Stimulated activated CD4-positive, alpha-beta T cell treated with anti-CD3 and anti-CD28 coated beads, Interleukin-12 subunit alpha, Interleukin-12 subunit beta, amount 100 ng/mL, for 48 hours (primary cell): Measurements from ENCODE around the gene DDOST.
"Not testable (repeated sequence)": the region's sequence is repeated elsewhere in the genome, so short reads cannot be mapped to it uniquely, and the experiment has no call there.

ENCODE experiments used
- DNase-seq, 3 donors: peaks; one replicate each; pipeline ENCODE4 v3.0.0-alpha.2; 2020; ENCODE audit warnings: low read depth in 2 of 3, low spot score in 1 of 3

The DDOST gene

DNA sequence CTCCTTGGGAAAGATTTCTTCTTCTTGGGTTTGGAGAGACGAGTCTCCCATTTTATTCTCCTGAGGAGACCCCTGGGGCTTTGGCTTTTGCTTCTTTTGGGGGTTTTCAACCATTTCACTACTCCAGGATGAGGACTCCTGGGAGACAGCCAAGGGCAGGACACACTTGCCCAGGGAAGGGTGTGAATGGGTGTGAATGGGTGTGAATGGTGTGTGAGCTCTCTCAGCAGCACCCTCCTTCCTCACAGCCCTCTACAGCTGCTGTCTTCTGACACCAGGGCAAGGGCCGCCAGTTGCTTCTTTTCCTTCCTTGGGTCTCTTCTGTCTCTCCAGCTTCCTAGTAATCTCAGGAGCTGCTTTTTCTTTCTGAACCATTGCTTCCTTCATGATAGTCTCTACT, 32.5 kb upstream of the DDOST start:
- no peak for DNase-seq

DNA sequence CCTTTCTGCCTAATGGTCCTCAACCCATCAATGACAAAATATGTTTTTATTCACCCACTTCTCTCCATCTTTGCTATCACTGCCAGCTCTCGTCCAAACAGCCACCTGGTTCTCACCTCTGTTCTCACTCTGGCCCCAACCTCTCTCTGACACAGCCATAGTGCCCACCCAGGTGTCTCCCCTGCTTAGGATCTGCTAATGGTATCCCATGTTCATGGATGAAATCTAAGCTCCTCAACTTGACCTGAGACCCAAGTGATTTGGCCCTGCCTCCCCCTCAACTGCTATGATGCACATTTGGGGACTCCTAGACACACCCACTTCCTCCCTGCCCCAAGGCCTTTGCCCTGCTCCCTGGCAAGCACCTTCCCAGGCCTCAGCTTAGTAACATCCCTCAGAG, 30.7 kb upstream of the DDOST start:
- DNase-seq: no peak

DNA sequence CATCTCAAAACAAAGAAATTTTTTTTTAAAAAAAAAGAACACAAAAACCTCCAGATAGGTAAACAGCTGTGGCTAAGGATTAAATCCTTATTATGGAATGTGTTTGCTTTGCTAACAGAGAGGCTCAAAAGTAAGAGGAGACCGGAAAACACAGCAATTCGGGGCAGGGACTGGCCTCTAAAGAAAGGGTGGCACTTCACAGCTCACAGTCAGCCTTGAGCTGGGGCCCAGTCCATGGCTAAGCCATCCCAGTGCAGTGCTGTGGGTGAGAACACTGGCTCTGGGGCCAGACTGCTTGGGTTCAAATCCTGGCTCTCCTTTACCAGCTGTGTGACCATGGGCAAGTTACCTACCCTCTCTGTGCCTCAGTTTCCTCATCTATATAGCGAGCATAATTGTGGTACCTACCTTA, 28.5 kb upstream of the DDOST start:
- DNase-seq: no peak

DNA sequence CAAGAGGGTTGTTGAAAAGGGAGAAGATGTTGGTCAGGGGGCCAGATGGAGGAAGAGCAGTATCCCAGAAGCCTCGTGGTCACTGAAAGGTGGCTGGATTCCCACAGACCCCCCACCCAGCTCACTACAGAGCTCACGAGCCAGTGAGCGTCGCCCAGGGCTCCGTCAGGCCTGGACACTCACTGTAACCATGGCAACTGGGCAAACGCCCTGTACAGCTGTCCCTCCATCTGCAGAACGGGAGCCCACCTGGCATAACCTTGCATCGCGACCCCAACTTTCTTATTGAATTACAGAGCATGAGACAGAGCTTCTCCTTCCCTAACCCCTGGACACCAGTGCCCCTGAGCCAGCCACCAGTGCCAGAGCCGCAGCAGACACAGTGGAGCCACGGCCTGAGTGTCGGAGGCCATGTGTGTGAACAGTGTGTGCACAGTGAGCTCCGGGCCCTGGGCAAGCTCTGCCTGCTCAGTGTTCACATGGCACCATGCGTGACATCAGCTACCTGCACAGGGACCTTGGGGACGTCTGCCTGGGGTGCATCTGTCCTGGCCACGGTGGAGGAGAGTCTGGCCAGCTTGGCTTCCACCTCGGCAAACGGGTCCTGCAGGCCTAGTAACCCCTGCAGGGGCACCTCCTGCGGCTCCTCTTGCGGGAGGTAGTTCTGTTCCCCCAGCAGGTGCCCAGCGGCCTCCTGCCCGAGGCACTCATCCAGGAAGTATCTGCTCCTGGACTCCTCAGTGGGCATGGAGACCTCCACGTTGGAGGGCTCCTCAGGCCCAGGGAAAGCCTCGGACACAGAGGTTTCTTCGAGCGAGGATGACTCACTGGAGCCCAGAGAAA, 25.9 kb upstream of the DDOST start:
- no peak for DNase-seq

DNA sequence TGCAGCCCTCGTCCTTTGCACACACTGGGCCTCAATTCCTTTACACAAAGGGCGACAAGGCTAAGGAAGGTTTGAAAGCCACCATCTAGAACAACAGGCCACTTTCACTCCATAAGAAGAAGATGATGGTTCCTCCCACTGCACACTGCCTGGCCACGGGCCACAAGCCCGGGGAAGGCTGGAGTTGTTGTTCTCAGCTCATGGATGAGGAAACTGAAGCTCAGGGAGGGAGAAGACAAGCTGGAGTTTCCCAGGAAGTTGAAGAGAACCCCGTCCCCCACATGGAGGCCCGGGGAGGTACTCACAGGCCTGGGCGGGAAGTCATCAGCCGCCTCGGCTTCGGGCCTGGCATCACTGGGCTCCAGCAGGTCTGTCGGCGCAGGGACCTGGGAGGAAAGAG, 24.6 kb upstream of the DDOST start:
- DNase-seq: no peak

DNA sequence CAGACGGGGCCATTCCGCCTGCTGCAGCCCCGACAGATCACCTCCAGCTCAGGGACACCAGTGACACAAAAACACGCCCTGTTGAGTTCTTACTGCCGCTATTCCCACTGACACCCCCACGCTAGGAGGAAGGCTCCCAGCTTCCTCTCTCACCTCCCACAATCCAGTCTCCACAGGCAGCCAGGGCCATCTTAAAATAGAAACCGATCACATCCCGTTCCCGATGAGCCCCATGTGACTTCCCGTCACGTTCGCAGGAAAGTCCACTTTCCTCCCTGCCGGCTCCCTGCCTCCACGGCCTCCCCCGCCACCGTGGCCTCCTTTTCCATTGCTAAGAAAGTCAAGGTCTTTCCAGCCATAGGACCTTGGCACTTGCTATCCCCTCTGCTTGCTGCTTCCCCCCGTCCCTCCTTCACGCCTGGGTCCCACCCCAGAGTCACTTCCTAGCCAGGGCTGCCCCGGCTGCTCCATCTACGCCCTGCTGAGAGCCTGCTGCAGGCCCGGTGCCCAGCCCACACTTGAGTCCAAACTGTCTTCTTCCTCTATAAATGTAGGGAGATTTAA, 24.0 kb upstream of the DDOST start:
- no peak for DNase-seq

DNA sequence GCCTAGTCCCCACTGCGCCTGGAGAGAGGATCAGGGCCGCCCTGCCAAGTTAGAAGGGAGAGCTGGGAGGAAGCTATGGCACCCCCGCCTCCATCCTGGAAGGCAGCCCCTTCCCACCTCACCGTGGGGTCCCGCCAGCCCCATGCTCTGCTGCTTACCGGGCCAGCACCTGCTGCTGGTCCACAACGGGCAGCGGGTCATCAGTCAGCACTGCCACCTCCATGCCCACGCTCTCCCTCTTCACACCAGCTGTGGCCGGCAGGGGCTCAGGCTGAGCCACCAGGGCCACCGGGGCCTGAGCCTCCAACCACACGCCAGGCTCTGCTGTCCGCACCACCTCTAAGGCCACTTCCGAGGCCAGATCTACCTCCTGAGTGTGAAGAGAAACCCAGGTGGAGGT, 23.5 kb upstream of the DDOST start:
- no peak for DNase-seq

DNA sequence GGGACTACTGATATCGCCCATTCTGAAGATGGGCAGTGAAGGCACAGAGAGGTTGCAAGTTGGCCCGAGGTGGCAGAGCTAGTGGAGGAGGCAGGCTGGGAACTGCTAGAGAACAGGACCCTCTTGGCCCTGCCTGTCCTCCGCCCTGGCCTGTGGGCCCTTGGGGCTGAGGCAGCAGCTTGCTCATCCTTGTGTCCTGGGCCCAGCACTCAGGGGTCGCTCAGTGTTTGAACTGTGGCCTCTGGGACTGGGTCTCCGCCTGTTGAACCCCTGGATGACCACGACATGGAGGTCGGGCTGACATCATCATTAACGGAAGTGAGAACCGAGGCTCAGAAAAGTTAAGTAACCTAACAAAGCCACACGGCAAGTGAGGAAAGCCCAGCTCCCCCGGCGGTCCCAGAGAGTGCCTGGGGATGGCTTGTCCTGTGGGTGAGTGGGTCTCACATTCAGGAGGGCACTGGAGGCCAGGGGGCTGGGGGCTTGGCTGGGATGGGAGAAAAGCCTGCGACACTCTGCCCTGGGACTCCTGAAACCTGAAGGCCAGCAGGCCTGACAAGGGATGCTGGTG, 23.0 kb upstream of the DDOST start:
- no peak for DNase-seq

DNA sequence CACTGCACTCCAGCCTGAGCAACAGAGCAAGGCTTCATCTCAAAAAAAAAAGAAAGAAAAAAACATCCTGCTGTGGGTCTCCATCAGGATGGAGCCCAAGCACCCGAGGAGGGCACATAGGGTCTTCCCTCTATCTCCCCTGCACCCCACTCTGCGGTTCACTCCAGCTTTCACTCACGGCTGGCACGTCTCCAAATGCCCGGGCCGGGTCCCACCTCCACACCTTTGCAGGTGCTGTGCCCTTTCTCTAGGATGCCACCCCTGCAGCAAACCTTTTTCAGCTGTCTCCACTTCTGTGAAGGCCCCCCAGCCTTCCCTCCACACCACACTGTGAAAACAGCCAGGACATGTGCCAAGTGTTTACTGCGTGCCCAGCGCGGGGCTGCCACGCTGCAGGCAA, 22.4 kb upstream of the DDOST start:
- DNase-seq: no peak

DNA sequence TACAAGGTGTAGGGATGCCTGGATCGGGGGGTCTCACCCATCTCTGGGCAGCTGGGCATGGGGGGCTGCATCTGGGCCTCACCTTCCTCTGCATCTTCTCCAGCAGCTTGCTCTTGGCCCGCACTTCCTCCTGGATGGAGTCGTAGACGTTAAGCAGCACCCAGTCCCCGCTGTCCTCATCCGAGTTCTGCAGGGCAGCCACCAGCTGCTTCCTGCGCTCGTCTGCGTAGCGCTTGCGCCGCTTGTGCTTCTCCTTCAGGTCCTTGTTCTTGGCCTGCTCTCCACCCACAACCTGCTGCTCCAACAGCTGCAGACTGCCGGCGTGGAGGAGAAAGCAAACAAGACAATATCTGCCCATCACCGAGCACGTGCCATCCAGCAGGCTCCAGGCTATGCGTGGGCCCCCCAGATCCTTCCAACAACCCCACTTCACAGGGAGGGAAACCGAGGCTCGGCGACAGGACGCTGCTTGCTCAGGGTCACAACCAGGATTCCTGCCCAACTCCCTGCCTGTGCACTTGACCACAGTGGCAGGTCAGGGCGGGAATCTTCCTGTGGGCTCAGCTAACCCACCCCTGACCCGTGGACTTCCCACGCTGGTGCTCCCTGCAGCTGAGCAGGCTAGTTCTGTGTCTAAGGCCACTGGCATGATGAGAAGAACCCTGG, 21.5 kb upstream of the DDOST start:
- DNase-seq: no peak

DNA sequence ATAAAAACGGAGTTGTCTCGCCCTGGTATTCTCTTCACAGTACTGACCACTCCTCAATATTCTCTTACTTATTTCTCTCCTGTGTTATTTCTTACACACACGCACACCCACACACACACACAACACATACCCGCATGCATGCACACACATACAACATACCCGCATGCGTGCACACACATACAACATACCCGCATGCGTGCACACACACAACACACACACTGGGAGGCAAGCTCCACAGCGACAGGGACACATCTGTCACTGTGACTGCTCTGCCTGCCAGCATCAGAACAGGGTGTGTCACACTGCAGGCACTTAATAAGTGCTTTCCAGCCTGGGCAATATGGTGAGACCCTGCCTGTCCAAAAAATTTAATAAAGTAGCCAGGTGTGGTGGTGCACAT, 20.8 kb upstream of the DDOST start:
- no peak for DNase-seq

DNA sequence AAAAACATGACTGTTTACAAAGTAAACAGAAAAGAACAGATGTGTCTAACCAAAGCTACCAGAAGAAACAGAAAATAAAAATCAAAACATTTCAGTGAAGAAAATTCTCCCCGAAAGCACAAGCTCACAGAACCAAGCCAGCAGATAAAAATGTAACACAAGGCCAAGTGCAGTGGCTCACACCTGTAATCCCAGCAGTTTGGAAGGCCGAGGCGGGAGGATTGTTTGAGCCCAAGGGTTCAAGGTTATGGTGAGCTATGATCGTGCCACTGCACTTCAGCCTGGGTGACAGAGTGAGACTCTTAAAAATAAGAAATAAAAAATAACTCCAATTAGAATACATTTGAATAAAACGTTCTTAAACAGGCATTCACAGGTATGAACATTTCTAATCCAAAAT, 19.1 kb upstream of the DDOST start:
- DNase-seq: no peak

DNA sequence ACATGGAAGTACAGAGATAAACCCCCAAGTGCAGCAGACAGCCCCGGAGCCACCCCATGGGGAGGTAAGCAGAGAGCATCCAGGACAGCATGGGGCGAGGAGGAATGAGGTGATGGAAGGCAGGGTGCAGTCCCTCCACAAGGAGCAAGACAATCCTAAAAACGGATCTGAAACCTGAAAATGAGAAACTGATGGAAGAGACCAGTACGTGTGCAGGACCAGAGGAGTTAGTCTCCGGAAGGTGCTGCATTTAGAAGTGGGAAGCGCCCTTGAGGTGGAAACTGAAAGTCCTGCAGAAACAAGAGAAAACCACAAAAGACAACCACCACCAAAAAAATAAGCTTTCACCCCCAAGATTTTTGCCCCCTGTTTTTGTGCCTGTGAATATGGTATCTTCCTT, 17.4 kb upstream of the DDOST start:
- no peak for DNase-seq

DNA sequence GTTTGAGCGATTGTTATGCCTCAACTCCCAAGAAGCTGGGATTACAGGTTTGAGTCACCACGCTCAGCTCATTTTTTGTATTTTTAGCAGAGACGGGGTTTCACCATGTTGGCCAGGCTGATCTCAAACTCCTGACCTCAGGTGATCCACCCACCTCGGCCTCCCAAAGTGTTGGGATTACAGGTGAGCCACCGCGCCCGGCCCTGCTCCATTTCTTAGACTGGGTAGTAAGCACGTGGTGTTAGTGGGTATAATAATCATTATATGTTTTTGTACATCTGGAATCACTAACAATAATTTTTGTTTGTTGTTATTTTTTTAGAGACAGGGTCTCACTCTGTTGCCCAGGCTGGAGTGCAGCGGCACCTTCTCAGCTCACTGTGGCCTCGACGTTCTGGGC, 12.5 kb upstream of the DDOST start:
- DNase-seq: not testable (repeated sequence)

DNA sequence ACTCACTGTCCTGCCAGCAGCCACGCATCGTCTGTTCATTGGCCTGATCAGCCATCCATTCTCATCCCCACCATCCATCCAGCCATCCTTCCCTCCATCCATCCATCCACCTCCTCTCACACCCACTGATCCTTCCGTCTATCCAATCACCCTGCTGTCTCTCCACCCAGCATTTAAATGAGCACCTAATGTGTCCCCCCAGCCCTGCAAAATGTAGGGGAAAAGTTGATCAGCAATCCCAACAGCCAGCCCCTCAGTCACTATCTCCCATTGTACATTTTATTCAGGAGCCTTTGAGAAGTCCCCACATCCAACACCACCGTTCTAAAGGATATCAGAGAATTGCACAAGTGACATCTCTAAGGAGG, 11.1 kb upstream of the DDOST start:
- no peak for DNase-seq

DNA sequence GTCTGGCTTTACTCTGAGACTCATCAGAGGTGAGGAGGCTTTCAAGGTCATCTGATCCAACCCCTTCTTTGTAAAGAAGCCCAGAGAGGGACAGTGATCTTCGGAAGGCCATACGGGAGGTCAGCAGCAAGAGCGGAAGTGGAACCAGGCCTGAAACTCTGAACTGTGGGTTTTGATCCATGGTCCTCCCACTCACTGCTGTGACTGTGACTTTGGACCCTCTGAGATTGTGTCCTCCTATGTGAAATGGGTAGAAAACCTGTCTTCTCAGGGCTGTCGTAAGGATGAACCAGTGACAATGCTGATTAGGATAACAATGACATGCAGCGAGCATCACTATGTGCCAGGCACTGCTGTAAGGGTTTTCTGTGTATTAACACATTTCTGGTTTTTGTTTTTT, 9.8 kb upstream of the DDOST start:
- no peak for DNase-seq

DNA sequence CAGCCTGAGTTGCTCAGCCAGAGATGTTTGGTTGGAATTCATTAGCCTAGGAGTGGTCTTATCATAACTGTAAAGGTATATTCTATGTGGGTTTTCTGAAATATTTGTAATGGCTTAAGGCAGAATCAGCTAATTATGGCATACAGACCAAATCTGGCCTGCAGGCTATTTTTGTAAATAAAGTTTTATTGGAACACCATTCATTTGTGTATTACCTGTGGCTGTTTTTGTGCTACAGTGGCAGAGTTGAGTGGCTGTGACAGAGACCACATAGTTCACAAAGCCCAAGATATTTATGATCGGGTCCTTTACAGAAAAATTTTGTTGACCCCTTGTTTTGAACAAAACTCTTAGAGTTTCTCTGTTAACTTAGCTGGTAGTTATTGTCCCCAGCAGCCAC, 7.4 kb upstream of the DDOST start:
- DNase-seq: no peak

DNA sequence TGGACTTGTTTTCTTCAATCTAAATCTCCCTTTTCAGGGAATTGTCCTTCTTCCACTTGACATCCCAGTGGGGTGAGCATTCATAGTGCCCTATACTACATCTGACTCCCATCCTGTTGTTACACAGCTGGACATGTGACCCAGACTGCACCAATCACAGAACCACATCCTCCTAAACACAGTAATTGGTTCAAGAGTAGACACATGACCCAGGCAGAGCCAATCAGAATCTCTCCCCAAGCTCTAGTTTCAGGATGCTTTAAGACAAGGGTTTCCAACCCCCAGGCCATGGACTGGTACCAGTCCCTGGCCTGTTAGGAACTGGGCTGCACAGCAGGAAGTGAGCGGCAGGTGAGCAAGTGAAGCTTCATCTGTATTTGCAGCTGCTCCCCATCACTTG, 5.6 kb upstream of the DDOST start:
- DNase-seq: peak in 1 of 3 donors; percentile 17

DNA sequence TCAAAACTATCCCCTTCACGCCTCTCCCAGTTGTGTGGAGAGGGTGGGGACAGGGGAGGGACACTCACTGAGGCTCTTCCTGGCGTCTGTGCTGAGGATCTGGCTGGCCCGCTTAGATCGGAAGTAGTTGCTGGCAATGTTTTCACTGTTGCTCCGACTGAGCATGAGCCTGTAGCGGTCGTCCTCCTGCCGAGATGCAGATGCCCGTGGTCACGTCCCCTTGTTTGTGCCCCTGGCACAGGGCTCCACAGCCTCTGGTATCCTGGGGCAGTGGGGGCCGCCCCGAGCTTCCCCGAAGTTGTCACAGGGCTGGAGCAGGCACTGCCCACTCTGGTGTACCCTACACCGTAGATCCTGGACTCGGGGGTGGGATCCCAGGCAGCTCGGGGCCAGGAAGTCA, 5.0 kb upstream of the DDOST start:
- no peak for DNase-seq

DNA sequence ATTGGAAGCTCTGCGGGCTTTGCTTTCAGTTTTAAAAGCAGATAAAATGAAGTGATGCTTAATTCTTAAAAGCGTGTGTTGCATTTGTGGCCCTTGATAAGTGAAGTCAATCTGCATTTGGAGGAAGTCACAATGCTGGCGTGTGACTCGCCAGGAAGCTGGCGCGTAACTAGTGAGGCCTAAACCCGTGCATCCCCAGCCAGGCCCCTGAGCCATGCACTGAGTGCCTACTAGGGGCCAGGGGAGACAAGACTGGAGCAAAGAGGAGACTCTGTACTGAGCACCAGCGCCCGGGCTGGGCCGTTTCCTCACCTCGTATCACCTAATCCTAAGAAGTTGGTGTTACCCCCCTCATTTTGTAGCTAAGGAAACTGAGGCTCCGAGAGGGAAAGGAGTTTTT, 4.6 kb upstream of the DDOST start:
- no peak for DNase-seq

DNA sequence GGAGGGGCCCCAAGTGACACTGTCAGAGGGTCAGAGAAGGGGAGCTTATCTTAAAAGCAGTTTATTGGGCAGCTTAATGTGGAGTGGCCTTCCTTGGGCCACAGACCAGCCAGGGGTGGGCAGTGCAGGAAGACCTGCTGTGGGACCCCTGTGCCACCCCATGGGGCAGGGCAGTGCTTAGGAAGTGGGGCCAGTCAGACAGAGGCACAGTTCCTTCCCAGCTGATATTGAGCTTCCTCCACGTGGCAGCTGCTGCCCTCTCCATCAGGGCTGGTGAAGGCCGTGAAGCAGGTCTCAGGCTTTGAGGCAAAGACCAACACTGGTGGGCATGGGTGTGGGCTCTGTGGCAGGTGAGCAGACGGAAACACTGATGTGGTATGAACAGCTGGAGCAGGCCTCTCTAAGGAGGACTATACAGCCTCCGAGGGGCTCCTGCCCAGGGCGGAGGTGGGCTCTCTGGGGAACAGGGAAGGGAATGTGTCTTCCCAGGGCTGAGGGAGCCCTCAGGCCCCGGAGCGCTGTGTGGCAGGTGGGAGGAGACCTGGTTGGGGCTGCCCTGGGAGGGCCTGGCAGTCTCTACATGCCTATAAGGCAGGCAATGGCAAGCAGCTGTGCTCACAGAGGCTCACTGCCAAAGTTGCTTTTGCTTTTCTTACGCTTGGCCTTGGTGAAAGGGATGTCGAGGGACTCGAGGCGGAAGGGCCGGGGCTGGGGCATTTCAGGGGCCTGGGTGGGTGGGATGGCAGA, 3.0 kb upstream of the DDOST start:
- no peak for DNase-seq

DNA sequence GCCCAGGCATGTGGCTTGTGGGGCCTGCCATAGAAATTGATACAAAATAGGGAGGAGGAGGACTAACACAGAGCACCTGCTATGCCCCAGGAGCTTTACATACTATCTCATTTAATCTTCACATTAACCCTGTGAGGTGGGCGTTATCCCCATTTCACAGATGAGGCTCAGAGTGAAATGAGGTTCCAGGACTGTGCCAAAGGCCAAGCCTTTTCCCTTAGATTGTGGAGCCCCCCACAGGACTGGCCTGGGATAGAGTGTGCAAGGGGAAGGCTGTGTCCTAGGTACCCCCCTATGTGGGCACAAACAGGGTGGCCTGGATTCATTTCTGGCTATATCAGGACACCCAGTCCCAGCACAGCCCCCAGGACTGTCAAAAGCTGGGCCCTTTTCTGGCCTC, 2.2 kb upstream of the DDOST start:
- DNase-seq: no peak
